Measurements from ENCODE around the gene TP53RK.

Gene TP53RK

GRCh38 chr20:46665602-46666001 lies 23.6 kb downstream of the TP53RK start:
- Histone ChIP-seq H3K27me3 (ENCODE audit: insufficient read depth, poor library complexity, severe bottlenecking) (no peaks in the 10 kb centered on the region), H3K9me3 (ENCODE audit: severe bottlenecking) (peaks cover 3% of the 10 kb centered on the region), H3K4me1 (ENCODE audit: insufficient read depth, poor library complexity, severe bottlenecking) (peaks cover 5% of the 10 kb centered on the region), H3K4me3 (ENCODE audit: severe bottlenecking) (no peak overlapping the region), H3K27ac (ENCODE audit: poor library complexity, severe bottlenecking) (no peak overlapping the region), H3K36me3 (ENCODE audit: low read depth) (no peaks in the 10 kb centered on the region)
- TF ChIP-seq, protein P1, sequence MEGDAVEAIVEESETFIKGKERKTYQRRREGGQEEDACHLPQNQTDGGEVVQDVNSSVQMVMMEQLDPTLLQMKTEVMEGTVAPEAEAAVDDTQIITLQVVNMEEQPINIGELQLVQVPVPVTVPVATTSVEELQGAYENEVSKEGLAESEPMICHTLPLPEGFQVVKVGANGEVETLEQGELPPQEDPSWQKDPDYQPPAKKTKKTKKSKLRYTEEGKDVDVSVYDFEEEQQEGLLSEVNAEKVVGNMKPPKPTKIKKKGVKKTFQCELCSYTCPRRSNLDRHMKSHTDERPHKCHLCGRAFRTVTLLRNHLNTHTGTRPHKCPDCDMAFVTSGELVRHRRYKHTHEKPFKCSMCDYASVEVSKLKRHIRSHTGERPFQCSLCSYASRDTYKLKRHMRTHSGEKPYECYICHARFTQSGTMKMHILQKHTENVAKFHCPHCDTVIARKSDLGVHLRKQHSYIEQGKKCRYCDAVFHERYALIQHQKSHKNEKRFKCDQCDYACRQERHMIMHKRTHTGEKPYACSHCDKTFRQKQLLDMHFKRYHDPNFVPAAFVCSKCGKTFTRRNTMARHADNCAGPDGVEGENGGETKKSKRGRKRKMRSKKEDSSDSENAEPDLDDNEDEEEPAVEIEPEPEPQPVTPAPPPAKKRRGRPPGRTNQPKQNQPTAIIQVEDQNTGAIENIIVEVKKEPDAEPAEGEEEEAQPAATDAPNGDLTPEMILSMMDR (IDR thresholded peaks at IDR 0.05; ENCODE audit: poor library complexity, severe bottlenecking), result no peak
- DNase-seq (ENCODE audit: low spot score) (no peak), ATAC-seq (ENCODE audit: low read depth) (no peak)

- Histone ChIP-seq H3K4me1 (ENCODE audit: insufficient read depth, poor library complexity, severe bottlenecking) (peaks cover 5% of the 10 kb centered on the region), H3K4me3 (ENCODE audit: severe bottlenecking) (no peak overlapping the region), H3K27ac (ENCODE audit: poor library complexity, severe bottlenecking) (no peak overlapping the region), H3K36me3 (ENCODE audit: low read depth) (no peaks in the 10 kb centered on the region), H3K27me3 (ENCODE audit: insufficient read depth, poor library complexity, severe bottlenecking) (no peaks in the 10 kb centered on the region), H3K9me3 (ENCODE audit: severe bottlenecking) (peaks cover 8% of the 10 kb centered on the region)
- TF ChIP-seq, protein P1 (IDR thresholded peaks at IDR 0.05; ENCODE audit: poor library complexity, severe bottlenecking), result no peak
- DNase-seq (ENCODE audit: low spot score), result no peak
- ATAC-seq (ENCODE audit: low read depth), result no peak
Measured at GRCh38 chr20:46663531-46663930, 25.7 kb downstream of the TP53RK start.

DNA sequence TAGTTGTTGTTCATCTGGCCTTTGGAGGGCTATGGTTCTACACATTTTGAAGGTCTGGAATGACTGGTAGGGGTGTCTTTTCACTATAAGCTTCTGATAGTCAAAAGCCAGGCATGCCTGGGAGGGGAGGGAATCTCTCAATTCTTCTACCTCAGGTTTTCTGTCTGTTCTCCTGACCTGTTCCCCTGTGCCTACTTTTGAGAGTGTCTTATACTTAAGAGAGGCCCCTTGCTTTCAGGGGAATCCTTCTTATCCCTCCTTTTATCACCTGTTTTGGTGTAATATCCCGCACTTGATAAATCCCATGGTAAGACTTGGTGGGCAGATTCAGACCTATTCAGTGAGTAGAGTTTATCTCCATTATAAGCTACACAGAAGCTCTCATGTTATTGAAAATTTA lies 27.6 kb downstream of the TP53RK start:
- ATAC-seq (ENCODE audit: low read depth) (no peak), DNase-seq (ENCODE audit: low spot score) (no peak)
- no peaks in the 10 kb centered on the region for H3K36me3 ChIP-seq (ENCODE audit: low read depth)
- H3K27ac ChIP-seq (ENCODE audit: poor library complexity, severe bottlenecking), result no peak overlapping the region
- H3K27me3 ChIP-seq (ENCODE audit: insufficient read depth, poor library complexity, severe bottlenecking), result no peaks in the 10 kb centered on the region
- TF ChIP-seq, protein P1 (IDR thresholded peaks at IDR 0.05; ENCODE audit: poor library complexity, severe bottlenecking), result no peak
- H3K4me3 ChIP-seq (ENCODE audit: severe bottlenecking), result no peak overlapping the region
- peaks cover 4% of the 10 kb centered on the region for H3K4me1 ChIP-seq (ENCODE audit: insufficient read depth, poor library complexity, severe bottlenecking)
- peaks cover 8% of the 10 kb centered on the region for H3K9me3 ChIP-seq (ENCODE audit: severe bottlenecking)

GRCh38 chr20:46660487-46660886 lies 28.8 kb downstream of the TP53RK start:
- DNase-seq (ENCODE audit: low spot score) (no peak), ATAC-seq (ENCODE audit: low read depth) (no peak)
- Histone ChIP-seq H3K27me3 (ENCODE audit: insufficient read depth, poor library complexity, severe bottlenecking) (no peaks in the 10 kb centered on the region), H3K4me1 (ENCODE audit: insufficient read depth, poor library complexity, severe bottlenecking) (no peaks in the 10 kb centered on the region), H3K9me3 (ENCODE audit: severe bottlenecking) (peaks cover 8% of the 10 kb centered on the region), H3K4me3 (ENCODE audit: severe bottlenecking) (no peak overlapping the region), H3K36me3 (ENCODE audit: low read depth) (no peaks in the 10 kb centered on the region), H3K27ac (ENCODE audit: poor library complexity, severe bottlenecking) (no peak overlapping the region)
- TF ChIP-seq, protein P1 (IDR thresholded peaks at IDR 0.05; ENCODE audit: poor library complexity, severe bottlenecking), result no peak

DNA sequence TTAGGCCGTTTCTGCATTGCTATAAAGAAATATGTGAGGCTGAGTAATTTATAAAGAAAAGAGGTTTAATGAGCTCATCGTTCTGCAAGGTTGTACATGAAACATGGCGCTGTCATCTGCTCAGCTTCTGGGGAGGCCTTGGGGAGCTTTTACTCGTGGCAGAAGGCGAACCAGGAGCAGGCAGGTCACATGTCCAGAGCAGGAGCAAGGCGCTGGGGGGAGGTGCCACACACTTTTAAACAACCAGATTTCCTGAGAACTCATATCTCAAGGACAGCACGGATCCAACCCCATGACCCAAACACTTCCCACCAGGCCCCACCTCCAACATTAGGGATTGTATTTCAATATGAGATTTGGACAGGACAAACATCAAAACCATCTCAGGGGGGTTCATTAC lies 31.6 kb downstream of the TP53RK start:
- Histone ChIP-seq H3K4me1 (ENCODE audit: insufficient read depth, poor library complexity, severe bottlenecking) (no peaks in the 10 kb centered on the region), H3K9me3 (ENCODE audit: severe bottlenecking) (peaks cover 8% of the 10 kb centered on the region), H3K27me3 (ENCODE audit: insufficient read depth, poor library complexity, severe bottlenecking) (no peaks in the 10 kb centered on the region), H3K4me3 (ENCODE audit: severe bottlenecking) (no peak overlapping the region), H3K36me3 (ENCODE audit: low read depth) (no peaks in the 10 kb centered on the region), H3K27ac (ENCODE audit: poor library complexity, severe bottlenecking) (no peak overlapping the region)
- TF ChIP-seq, protein P1 (IDR thresholded peaks at IDR 0.05; ENCODE audit: poor library complexity, severe bottlenecking), result no peak
- ATAC-seq (ENCODE audit: low read depth), result no peak
- DNase-seq (ENCODE audit: low spot score), result peak; percentile 41

All from RWPE2 (cell line).